ENCODE results near the gene C2orf42. TPM values are rescaled to one million over a fixed set of nuclear protein-coding genes. Genes with fewer than 3 reads are reported as not detected.

Gene C2orf42
- total and polyA plus RNA-seq, 10 of the 15 experiments (the other 5 are each of a cell fraction or from before 2014, with no cell fraction given): 5.5 to 19.8 (median 11.5) TPM

- TF ChIP-seq KAT2A (conservative IDR thresholded peaks at IDR 0.05; ENCODE audit: control insufficient read depth, low read depth, low read length): no peak
- TF ChIP-seq SKIL (IDR thresholded peaks at IDR 0.05; ENCODE audit: low read depth, poor library complexity, severe bottlenecking): no peak
- no peak for TF ChIP-seq MLLT1 (IDR thresholded peaks at IDR 0.05)
- no peak for TF ChIP-seq SMARCA5 (IDR thresholded peaks at IDR 0.05)
- TF ChIP-seq EP300 (IDR thresholded peaks at IDR 0.05; ENCODE audit: borderline replicate concordance in 1 of 2, control insufficient read depth in 1 of 2, low read depth in 2 of 2, low read length in 2 of 2): peak in 1 of 2 experiments; percentile 62; a peak in 2 of 4 replicates
- no peak for TF ChIP-seq E2F8 (IDR thresholded peaks at IDR 0.05; ENCODE audit: low read depth, partially characterized antibody)
- TF ChIP-seq ATF3 (IDR thresholded peaks at IDR 0.05; ENCODE audit: borderline replicate concordance, extremely low read depth, low read depth, low read length): no peak
- TF ChIP-seq IRF4 (IDR thresholded peaks at IDR 0.05; ENCODE audit: low read depth, low read length): peak; percentile 54; the same call in 1 of the 2 replicates
- TF ChIP-seq NFYA (IDR thresholded peaks at IDR 0.05; ENCODE audit: borderline replicate concordance, low read depth, low read length): no peak
- TF ChIP-seq POLR2AphosphoS2 (IDR thresholded peaks at IDR 0.05; ENCODE audit: low read depth, low read length): no peak
- no peak for TF ChIP-seq KLF5 (IDR thresholded peaks at IDR 0.05; ENCODE audit: partially characterized antibody)
- TF ChIP-seq RELB (IDR thresholded peaks at IDR 0.05; ENCODE audit: low read depth): 0 out of 2 replicates have a peak, but pooled peaks have one; percentile 37
- TF ChIP-seq LARP7 (IDR thresholded peaks at IDR 0.05): no peak
- peak; percentile 69; the same call in 1 of the 2 replicates for TF ChIP-seq IKZF1 (conservative IDR thresholded peaks at IDR 0.05)
- TF ChIP-seq RELA (IDR thresholded peaks at IDR 0.05; ENCODE audit: borderline replicate concordance, partially characterized antibody): no peak
- TF ChIP-seq RAD21 (IDR thresholded peaks at IDR 0.05; ENCODE audit: insufficient read depth, low read depth, low read length): no peak
- no peak for TF ChIP-seq NFYB (IDR thresholded peaks at IDR 0.05; ENCODE audit: insufficient read depth, low read depth, low read length)
- TF ChIP-seq BHLHE40 (IDR thresholded peaks at IDR 0.05; ENCODE audit: borderline replicate concordance in 1 of 2, low read depth in 2 of 2, low read length in 1 of 2): no peak
Measured at GRCh38 chr2:70133491-70134322, 57.1 kb downstream of the C2orf42 start (continued).
